BLaER1 treated with 17β-estradiol and CSF1 and Interleukin-3, amounts not matched to agents 10 nM and 100 nM (cell line): ENCODE data around the gene KAT8.
A peak's percentile ranks its signal among the peaks of the same experiment; 100 is the strongest.

Experiments
- H3K27ac ChIP-seq, 11 experiments: shearing (Covaris generic); formaldehyde crosslinking; 2 replicates each; pipeline ENCODE4 v1.8.1; 2022
- H3K27me3 ChIP-seq, 11 experiments: shearing (Covaris generic); formaldehyde crosslinking; 2 replicates each; pipeline ENCODE4 v1.8.1; 2022
- H3K36me3 ChIP-seq, 11 experiments: shearing (Covaris generic); formaldehyde crosslinking; 2 replicates each; pipeline ENCODE4 v1.8.1; 2022
- H3K4me1 ChIP-seq, 10 experiments: shearing (Covaris generic); formaldehyde crosslinking; 2 replicates each; pipeline ENCODE4 v1.8.1; 2022
- H3K4me2 ChIP-seq, 11 experiments: shearing (Covaris generic); formaldehyde crosslinking; 2 replicates each; pipeline ENCODE4 v1.8.1; 2022
- H3K4me3 ChIP-seq, 10 experiments: shearing (Covaris generic); formaldehyde crosslinking; 2 replicates each; pipeline ENCODE4 v1.8.1; 2022
- H3K9ac ChIP-seq, 11 experiments: shearing (Covaris generic); formaldehyde crosslinking; 2 replicates each; pipeline ENCODE4 v1.8.1; 2022
- H3K9me3 ChIP-seq, 11 experiments: shearing (Covaris generic); formaldehyde crosslinking; replicated peaks in 1 of 11; 2 replicates each; pipeline ENCODE4 v1.8.1; 2022
- H4K20me1 ChIP-seq, 11 experiments: shearing (Covaris generic); formaldehyde crosslinking; 2 replicates each; pipeline ENCODE4 v1.8.1; 2022
- Cebpa-rat ChIP-seq, 11 experiments: shearing (Covaris generic); IDR thresholded peaks; 2 replicates each; pipeline ENCODE4 v1.8.1; 2022

KAT8 gene

DNA sequence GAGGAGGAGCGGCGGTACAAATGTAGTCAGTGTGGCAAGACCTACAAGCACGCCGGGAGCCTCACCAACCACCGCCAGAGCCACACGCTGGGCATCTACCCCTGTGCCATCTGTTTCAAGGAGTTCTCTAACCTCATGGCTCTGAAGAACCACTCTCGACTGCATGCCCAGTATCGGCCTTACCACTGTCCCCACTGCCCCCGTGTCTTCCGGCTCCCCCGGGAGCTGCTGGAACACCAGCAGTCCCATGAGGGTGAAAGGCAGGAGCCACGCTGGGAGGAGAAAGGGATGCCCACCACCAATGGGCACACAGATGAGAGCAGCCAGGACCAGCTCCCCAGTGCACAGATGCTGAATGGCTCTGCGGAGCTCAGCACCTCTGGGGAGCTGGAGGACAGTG is 40.4 kb upstream of the KAT8 start:
- Histone ChIP-seq H3K36me3 (peaks cover 59 to 65% (median 60%) of the 10 kb centered on the region in 11 experiments), H3K27me3 (no peaks in the 10 kb centered on the region), H3K4me2 (no peak overlapping the region), H3K9me3 (no peaks in the 10 kb centered on the region), H3K27ac (no peak overlapping the region), H3K4me3 (no peak overlapping the region), H3K9ac (0 out of 22 replicates have a peak overlapping the region, but pooled peaks of 3 of the 11 experiments have one; percentile 24 to 98 (median 97)), H4K20me1 (peaks cover 52 to 77% (median 64%) of the 10 kb centered on the region in 11 experiments), H3K4me1 (peaks cover 18 to 62% (median 42%) of the 10 kb centered on the region in 10 experiments)
- no peak for TF ChIP-seq Cebpa-rat (IDR thresholded peaks at IDR 0.05)

DNA sequence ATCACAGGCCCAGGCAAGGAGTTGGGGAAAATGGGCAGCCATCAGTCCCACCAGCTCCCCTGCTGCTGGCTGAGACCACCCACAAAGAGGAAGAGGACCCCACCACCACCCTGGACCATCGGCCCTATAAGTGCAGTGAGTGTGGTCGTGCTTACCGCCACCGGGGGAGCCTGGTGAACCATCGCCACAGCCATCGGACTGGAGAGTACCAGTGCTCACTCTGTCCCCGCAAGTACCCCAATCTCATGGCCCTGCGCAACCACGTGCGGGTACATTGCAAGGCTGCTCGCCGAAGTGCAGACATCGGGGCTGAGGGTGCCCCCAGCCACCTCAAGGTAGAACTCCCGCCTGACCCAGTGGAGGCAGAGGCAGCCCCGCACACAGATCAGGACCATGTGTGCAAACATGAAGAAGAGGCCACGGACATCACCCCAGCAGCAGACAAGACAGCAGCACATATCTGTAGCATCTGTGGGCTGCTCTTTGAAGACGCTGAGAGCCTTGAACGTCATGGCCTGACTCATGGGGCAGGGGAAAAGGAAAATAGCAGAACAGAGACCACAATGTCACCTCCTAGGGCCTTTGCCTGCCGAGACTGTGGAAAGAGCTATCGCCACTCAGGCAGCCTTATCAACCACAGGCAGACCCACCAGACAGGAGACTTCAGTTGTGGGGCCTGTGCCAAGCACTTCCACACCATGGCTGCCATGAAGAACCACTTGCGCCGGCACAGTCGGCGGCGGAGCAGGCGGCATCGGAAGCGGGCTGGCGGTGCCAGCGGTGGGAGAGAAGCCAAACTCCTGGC is 39.7 kb upstream of the KAT8 start:
- Histone ChIP-seq H3K9ac (peak overlapping the region in 5 of 11 experiments; percentile 8 to 97 (median 14); a peak in 3 of 22 replicates), H3K4me2 (no peak overlapping the region; a peak in 1 of 22 replicates), H3K4me3 (no peak overlapping the region), H3K36me3 (peaks cover 65 to 73% (median 68%) of the 10 kb centered on the region in 11 experiments), H4K20me1 (peaks cover 60 to 81% (median 72%) of the 10 kb centered on the region in 11 experiments), H3K27ac (no peak overlapping the region), H3K4me1 (peaks cover 14 to 65% (median 42%) of the 10 kb centered on the region in 10 experiments), H3K27me3 (no peaks in the 10 kb centered on the region), H3K9me3 (no peaks in the 10 kb centered on the region)
- TF ChIP-seq Cebpa-rat (IDR thresholded peaks at IDR 0.05) = no peak

DNA sequence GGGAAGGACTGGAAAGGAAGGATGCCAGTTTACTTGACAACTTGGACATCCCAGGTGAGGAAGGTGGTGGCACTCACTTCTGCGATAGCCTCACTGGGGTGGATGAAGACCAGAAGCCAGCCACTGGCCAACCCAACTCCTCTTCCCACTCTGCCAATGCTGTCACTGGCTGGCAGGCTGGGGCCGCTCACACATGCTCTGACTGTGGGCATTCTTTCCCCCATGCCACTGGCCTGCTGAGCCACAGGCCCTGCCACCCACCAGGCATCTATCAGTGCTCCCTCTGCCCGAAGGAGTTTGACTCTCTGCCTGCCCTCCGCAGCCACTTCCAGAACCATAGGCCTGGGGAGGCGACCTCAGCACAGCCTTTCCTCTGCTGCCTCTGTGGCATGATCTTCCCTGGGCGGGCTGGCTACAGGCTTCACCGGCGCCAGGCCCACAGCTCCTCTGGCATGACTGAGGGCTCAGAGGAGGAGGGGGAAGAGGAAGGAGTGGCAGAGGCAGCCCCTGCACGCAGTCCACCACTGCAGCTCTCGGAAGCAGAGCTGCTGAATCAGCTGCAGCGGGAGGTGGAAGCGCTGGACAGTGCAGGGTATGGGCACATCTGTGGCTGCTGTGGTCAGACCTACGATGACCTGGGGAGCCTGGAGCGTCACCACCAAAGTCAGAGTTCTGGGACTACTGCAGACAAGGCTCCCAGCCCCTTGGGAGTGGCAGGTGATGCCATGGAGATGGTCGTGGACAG is 38.7 kb upstream of the KAT8 start:
- no peaks in the 10 kb centered on the region for H3K9me3 ChIP-seq
- peak overlapping the region in 4 of 11 experiments; percentile 6 to 20 (median 8); a peak in 2 of 22 replicates for H3K4me2 ChIP-seq
- H3K4me1 ChIP-seq = peaks cover 14 to 69% (median 42%) of the 10 kb centered on the region in 10 experiments
- no peaks in the 10 kb centered on the region for H3K27me3 ChIP-seq
- peak overlapping the region in 6 of 11 experiments; percentile 6 to 37 (median 20); a peak in 5 of 22 replicates for H3K9ac ChIP-seq
- no peak overlapping the region for H3K4me3 ChIP-seq
- H3K36me3 ChIP-seq = peaks cover 73 to 83% (median 76%) of the 10 kb centered on the region in 11 experiments
- TF ChIP-seq Cebpa-rat (IDR thresholded peaks at IDR 0.05) = no peak
- H3K27ac ChIP-seq = no peak overlapping the region
- peaks cover 61 to 89% (median 81%) of the 10 kb centered on the region in 11 experiments for H4K20me1 ChIP-seq

DNA sequence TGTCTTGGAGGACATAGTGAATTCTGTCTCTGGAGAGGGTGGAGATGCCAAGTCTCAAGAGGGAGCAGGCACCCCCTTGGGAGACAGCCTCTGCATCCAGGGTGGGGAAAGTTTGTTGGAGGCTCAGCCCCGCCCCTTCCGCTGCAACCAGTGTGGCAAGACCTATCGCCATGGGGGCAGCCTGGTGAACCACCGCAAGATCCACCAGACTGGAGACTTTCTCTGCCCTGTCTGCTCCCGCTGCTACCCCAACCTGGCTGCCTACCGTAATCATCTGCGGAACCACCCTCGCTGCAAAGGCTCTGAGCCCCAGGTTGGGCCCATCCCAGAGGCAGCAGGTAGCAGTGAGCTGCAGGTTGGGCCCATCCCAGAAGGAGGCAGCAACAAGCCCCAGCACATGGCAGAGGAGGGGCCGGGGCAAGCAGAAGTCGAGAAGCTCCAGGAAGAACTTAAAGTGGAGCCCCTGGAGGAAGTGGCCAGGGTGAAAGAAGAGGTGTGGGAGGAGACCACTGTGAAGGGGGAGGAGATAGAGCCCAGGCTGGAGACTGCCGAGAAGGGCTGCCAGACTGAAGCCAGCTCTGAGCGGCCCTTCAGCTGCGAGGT is 38.0 kb upstream of the KAT8 start:
- H3K27me3 ChIP-seq = no peaks in the 10 kb centered on the region
- no peaks in the 10 kb centered on the region for H3K9me3 ChIP-seq
- H4K20me1 ChIP-seq = peaks cover 64 to 96% (median 88%) of the 10 kb centered on the region in 11 experiments
- H3K36me3 ChIP-seq = peaks cover 80 to 90% (median 82%) of the 10 kb centered on the region in 11 experiments
- H3K27ac ChIP-seq = no peak overlapping the region
- peaks cover 14 to 69% (median 42%) of the 10 kb centered on the region in 10 experiments for H3K4me1 ChIP-seq
- H3K4me2 ChIP-seq = 0 out of 22 replicates have a peak overlapping the region, but pooled peaks of 3 of the 11 experiments have one; percentile 6 to 20 (median 9)
- TF ChIP-seq Cebpa-rat (IDR thresholded peaks at IDR 0.05) = no peak
- H3K9ac ChIP-seq = peak overlapping the region in 4 of 11 experiments; percentile 14 to 37 (median 29); a peak in 4 of 22 replicates
- H3K4me3 ChIP-seq = no peak overlapping the region

DNA sequence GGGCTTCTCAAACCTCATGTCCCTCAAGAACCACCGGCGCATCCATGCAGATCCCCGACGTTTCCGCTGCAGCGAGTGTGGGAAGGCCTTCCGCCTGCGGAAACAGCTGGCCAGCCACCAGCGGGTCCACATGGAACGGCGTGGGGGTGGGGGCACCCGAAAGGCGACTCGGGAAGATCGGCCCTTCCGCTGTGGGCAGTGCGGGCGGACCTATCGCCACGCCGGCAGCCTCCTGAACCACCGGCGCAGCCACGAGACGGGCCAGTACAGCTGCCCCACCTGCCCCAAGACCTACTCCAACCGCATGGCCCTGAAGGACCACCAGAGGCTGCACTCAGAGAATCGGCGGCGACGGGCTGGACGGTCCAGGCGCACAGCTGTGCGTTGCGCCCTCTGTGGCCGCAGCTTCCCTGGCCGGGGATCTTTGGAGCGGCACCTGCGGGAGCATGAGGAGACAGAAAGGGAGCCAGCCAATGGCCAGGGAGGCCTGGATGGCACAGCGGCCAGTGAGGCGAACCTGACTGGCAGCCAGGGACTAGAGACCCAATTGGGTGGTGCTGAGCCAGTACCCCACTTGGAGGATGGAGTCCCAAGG is 37.3 kb upstream of the KAT8 start:
- H3K36me3 ChIP-seq = peaks cover 87 to 96% (median 89%) of the 10 kb centered on the region in 11 experiments
- no peaks in the 10 kb centered on the region for H3K27me3 ChIP-seq
- no peak for TF ChIP-seq Cebpa-rat (IDR thresholded peaks at IDR 0.05)
- no peak overlapping the region; a peak in 1 of 22 replicates for H3K4me2 ChIP-seq
- H3K9me3 ChIP-seq = no peaks in the 10 kb centered on the region
- H3K9ac ChIP-seq = peak overlapping the region in 2 of 11 experiments; percentile 12 to 14; a peak in 1 of 22 replicates
- H3K4me3 ChIP-seq = no peak overlapping the region
- no peak overlapping the region for H3K27ac ChIP-seq
- peaks cover 11 to 67% (median 39%) of the 10 kb centered on the region in 10 experiments for H3K4me1 ChIP-seq
- H4K20me1 ChIP-seq = peaks cover 71 to 98% (median 95%) of the 10 kb centered on the region in 11 experiments

DNA sequence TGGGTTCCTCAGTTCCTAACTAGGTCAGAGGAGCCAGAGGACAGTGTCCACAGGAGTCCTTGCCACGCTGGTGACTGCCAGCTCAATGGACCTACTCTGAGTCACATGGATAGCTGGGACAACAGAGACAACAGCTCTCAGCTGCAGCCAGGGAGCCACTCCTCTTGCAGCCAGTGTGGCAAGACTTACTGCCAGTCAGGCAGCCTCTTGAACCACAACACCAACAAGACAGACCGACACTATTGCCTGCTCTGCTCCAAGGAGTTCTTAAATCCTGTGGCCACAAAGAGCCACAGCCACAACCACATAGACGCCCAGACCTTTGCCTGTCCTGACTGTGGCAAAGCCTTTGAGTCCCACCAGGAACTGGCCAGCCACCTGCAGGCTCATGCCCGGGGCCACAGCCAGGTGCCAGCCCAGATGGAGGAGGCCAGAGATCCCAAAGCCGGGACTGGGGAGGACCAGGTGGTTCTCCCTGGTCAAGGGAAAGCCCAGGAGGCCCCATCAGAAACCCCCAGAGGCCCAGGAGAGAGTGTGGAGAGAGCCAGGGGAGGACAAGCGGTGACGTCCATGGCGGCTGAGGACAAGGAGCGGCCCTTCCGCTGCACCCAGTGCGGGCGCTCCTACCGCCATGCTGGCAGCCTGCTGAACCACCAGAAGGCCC is 36.6 kb upstream of the KAT8 start:
- H3K4me3 ChIP-seq = no peak overlapping the region
- no peak overlapping the region for H3K27ac ChIP-seq
- H3K27me3 ChIP-seq = no peaks in the 10 kb centered on the region
- peaks cover 4 to 60% (median 31%) of the 10 kb centered on the region in 10 experiments for H3K4me1 ChIP-seq
- H4K20me1 ChIP-seq = peaks cover 72 to 100% (median 97%) of the 10 kb centered on the region in 11 experiments
- no peak for TF ChIP-seq Cebpa-rat (IDR thresholded peaks at IDR 0.05)
- H3K4me2 ChIP-seq = peak overlapping the region in 4 of 11 experiments; percentile 41 to 82 (median 48); a peak in 6 of 22 replicates
- H3K9ac ChIP-seq = peak overlapping the region in 3 of 11 experiments; percentile 12 to 45 (median 29); a peak in 3 of 22 replicates
- H3K9me3 ChIP-seq = no peaks in the 10 kb centered on the region
- peaks cover 86 to 100% (median 97%) of the 10 kb centered on the region in 11 experiments for H3K36me3 ChIP-seq

DNA sequence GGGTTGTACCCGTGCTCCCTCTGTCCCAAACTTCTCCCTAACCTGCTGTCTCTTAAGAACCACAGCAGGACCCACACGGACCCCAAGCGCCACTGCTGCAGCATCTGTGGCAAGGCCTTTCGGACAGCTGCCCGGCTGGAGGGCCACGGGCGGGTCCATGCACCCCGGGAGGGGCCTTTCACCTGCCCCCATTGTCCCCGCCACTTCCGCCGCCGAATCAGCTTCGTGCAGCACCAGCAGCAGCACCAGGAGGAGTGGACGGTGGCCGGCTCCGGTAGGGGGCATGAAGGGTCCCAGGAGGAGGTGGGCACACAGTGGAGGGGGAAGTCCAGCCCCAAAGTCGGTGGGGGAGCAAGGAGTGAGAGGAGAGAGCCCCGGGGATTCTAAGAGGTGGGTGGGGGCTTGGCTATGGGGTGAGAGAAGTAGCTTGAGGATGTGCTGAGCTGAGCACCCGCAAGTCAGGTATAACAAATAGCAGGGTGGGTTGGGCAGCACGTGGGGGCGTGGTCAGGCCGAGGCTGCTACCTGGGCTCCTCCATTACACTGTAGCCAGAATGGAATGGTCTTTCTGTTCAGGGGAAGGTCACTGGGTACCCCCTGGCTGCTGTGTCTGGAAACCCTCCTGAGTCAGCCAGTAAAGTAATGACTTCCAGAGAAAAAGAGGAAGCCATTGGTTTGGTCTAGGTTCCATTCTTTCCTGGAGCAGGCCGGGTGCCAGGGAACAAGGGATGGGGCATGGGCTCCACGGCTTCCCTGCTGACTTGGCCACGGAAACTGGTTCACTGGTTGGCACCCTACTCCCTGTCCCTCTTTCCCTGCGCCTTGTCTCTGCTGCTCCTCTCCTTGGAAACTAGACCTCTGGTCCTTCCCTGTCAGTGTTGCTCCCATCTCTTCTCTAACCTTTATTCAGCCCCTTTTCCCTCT is 35.8 kb upstream of the KAT8 start:
- Histone ChIP-seq H3K9me3 (no peaks in the 10 kb centered on the region), H3K4me2 (peak overlapping the region in 5 of 11 experiments; percentile 20 to 82 (median 43); a peak in 9 of 22 replicates), H4K20me1 (peaks cover 68 to 100% (median 95%) of the 10 kb centered on the region in 11 experiments), H3K36me3 (peaks cover 79 to 100% (median 96%) of the 10 kb centered on the region in 11 experiments), H3K4me1 (peaks cover 0 to 54% (median 24%) of the 10 kb centered on the region in 10 experiments; a peak in 11 of 20 replicates), H3K4me3 (no peak overlapping the region), H3K9ac (peak overlapping the region in 5 of 11 experiments; percentile 1 to 45 (median 12); a peak in 4 of 22 replicates), H3K27ac (peak overlapping the region in 1 of 11 experiments; percentile 12; a peak in 2 of 22 replicates), H3K27me3 (no peaks in the 10 kb centered on the region)
- TF ChIP-seq Cebpa-rat (IDR thresholded peaks at IDR 0.05) = no peak
